ENCODE data around the gene CYP46A1.

The CYP46A1 gene

DNA sequence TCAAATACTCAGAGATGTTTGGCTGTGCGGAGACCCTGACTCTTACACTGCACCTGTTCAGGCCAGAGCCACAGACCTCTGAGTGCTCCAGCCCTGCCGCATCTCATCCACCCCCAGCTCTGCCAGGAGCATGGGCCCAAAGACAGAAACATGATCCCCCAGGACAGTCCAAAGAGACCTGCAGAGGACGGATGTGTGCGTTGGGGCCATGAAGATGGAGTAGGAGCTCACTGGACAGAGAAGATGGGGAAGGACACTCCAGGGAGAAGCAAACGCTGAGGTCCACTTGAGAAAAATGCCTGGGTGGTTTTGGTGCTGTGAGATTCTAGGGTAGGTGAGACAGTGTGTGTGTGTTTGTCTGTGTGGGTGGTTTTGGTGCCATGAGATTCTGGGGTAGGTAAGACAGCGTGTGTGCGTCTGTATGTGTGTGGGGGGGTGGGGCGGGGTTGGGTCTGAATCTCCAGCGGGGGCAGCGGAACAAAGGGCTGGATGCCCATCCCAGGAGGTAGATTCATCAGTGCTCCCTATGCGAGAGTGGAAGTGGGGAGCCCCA is 40.0 kb upstream of the CYP46A1 start:
- CTCF ChIA-PET, result interaction anchor here (0.7 kb wide), 1 partner anchor 128 kb away, joined by 4 read pairs; no protein-coding TSS in a partner anchor
- DNase-seq (ENCODE audit: low spot score), result no peak
- TF ChIP-seq, protein P1, sequence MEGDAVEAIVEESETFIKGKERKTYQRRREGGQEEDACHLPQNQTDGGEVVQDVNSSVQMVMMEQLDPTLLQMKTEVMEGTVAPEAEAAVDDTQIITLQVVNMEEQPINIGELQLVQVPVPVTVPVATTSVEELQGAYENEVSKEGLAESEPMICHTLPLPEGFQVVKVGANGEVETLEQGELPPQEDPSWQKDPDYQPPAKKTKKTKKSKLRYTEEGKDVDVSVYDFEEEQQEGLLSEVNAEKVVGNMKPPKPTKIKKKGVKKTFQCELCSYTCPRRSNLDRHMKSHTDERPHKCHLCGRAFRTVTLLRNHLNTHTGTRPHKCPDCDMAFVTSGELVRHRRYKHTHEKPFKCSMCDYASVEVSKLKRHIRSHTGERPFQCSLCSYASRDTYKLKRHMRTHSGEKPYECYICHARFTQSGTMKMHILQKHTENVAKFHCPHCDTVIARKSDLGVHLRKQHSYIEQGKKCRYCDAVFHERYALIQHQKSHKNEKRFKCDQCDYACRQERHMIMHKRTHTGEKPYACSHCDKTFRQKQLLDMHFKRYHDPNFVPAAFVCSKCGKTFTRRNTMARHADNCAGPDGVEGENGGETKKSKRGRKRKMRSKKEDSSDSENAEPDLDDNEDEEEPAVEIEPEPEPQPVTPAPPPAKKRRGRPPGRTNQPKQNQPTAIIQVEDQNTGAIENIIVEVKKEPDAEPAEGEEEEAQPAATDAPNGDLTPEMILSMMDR (conservative IDR thresholded peaks at IDR 0.05; ENCODE audit: low read depth), result no peak
- no peak overlapping the region for H3K27ac ChIP-seq
- POLR2A ChIA-PET (ENCODE audit: low non-redundant PET), result no interaction called here

DNA sequence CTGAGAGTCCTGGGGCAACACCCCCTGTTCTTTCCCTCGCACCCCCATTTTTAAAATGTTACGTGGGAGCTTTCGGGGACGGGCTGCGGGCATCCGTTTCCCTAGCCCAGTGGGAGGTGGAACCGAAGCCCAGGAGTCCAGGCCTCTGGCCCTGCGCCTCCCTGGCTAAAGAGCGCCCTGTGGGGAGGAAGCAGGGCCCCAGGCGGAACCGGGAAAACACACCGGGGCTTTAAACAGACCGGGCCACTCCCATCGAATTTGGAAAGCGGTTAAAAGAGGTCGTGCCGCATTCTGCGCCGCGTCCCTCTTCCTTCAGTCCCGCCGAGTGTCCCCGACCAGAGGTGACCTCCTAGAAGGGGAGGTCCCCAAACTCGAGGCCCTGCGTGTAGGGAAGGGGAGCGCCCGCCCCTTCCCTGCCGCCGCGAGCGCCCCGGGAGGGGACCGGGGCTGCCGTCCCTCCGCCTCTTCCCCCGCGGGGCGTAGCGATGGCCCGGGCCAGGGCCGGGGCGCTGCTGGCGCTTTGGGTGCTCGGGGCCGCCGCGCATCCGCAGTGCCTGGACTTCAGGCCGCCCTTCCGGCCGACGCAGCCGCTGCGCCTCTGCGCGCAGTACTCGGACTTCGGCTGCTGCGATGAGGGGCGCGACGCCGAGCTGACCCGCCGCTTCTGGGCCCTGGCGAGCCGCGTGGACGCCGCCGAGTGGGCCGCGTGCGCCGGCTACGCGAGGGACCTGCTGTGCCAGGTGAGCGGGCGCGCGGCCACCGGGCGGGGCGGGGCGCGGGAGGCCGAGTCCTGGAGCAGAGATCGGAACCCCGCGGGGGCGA is 39.2 kb upstream of the CYP46A1 start, which contains the start of gene HHIPL1:
TSS of gene HHIPL1 (plus strand) at position 407 of the 822 bp plus-strand sequence. CDS start at position 486, 79 bp downstream.
- no peak within 1 kb of the TSS for H3K27ac ChIP-seq
- POLR2A ChIA-PET (ENCODE audit: low non-redundant PET), result no interaction called here
- CTCF ChIA-PET, result interaction anchor here (0.7 kb wide), 1 partner anchor 129 kb away, joined by 4 read pairs; no protein-coding TSS in a partner anchor
- DNase-seq (ENCODE audit: low spot score), result peak; percentile 22
- TF ChIP-seq, protein P1 (conservative IDR thresholded peaks at IDR 0.05; ENCODE audit: low read depth), result no peak

DNA sequence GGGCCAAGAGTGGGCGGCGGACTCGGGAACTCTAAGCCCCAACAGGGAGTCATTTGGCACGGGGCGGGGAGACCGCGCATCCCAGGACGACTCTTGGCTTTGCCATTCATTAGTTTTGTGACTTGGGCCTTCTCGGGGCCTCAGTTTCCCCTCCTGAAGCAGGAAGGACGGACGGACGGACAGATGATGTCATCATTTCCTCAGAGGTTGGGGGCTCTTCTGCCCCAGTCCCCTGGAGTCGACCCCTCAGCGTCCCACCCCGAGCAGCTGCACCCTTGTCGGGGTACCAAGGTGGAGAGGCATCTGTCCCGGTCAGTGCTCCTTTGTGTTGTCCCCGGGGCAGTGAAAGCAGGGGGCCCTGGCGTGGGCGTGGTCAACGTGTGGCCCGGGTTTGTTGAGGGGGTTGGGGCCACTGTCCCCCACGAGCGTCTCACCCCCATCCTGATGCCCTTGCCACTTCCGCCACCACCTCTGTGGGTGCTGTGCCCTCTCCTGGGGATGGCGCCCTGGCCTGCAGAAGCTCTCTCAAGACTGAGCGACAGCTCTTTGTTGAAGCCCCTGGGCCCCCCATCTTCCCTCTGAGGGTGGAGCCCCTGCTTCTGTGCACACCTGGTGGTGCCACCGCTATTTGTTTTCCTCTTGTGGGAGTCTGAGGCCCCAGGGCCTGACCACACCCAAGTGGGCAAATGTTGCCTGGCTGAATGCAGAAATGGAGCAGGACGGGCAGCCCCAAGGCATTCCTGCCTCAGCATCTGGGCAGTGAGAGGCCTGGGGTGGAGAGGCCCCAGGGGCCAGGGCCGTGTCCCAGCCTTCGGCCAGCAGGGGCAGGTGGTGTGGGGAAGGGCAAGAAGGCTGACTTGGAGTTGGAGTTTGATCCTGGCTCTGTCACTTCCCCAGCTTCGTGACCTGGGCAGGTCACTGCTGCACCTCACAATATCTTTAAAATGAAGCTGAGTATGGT is 38.3 kb upstream of the CYP46A1 start:
- TF ChIP-seq, protein P1 (conservative IDR thresholded peaks at IDR 0.05; ENCODE audit: low read depth), result no peak
- ChIA-PET CTCF (interaction anchor here (1.0 to 1.2 kb wide), 2 partner anchors 32 to 146 kb away, joined by 3 to 4 read pairs; no protein-coding TSS in a partner anchor), POLR2A (ENCODE audit: low non-redundant PET) (no interaction called here)
- DNase-seq (ENCODE audit: low spot score), result no peak
- no peak overlapping the region for H3K27ac ChIP-seq

DNA sequence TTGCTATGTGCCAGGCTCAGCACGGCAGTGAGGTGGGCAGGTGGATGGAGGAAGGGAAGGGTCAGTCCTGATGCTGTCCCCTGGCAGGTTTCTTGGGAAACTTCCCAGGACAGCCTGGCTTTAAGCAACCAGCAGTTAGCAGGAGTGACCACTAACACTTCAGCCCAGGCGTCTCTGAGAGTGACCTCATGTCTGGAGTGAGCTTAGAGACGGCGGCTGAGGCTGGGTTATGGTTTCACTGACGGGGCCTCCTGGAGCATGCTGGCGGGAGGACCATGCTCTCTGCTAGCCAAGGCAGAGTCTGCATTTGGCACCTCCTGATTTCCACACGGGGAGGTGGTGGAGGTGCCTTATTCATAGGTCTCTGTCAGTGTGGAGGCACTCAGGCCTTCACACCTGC is 36.7 kb upstream of the CYP46A1 start:
- ChIA-PET CTCF (interaction anchor here (0.6 kb wide), 1 partner anchor 156 kb away, joined by 3 read pairs; no protein-coding TSS in a partner anchor), POLR2A (ENCODE audit: low non-redundant PET) (no interaction called here)
- no peak for DNase-seq (ENCODE audit: low spot score)
- TF ChIP-seq, protein P1 (conservative IDR thresholded peaks at IDR 0.05; ENCODE audit: low read depth), result no peak
- no peak overlapping the region for H3K27ac ChIP-seq

DNA sequence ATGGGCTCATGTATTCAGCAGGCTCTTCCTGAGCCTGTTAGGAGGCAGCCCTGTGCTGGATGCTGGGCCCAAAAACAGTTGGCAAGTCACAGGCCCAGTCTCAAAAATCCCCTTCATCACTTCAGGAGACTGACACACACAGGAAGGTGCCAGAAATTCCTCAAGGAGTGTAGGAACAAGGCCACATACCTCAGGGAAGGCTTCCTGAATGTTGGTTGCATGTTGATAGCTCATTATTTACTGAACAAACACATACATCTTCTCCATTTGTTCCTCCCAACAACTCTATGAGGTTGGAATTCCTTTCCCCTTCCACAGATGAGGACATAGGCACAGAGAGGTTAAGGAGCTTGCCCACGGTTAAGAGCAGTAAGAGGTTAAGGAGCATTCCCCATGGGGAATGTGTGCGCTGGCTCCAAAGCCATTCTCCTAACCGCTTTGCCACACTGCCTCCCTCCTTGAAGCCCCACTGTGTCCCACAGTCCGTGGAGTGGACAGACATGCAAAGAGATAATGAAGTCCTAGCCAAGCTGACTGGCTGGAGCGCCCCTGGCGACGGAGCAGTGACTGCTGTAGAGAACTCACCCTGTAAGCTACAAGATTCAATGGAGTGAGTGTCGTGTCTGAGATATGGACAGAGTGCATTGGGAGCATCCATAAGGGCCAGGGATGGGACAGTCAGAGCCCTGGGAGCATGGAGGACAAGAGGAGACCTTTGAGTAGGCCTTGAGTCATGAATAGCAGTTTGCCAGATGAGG is 35.9 kb upstream of the CYP46A1 start:
- ChIA-PET CTCF (no interaction called here), POLR2A (ENCODE audit: low non-redundant PET) (no interaction called here)
- TF ChIP-seq, protein P1 (conservative IDR thresholded peaks at IDR 0.05; ENCODE audit: low read depth), result no peak
- no peak overlapping the region for H3K27ac ChIP-seq
- DNase-seq (ENCODE audit: low spot score), result no peak

Data from RWPE1 (cell line).